Medulla oblongata (tissue), 1 donor: ENCODE results near the gene SIX6.

Experiments
- DNase-seq: peaks from one replicate; pipeline ENCODE4 v3.0.0-alpha.2; 2015; ENCODE audit errors: extremely low spot score

The SIX6 gene

DNA sequence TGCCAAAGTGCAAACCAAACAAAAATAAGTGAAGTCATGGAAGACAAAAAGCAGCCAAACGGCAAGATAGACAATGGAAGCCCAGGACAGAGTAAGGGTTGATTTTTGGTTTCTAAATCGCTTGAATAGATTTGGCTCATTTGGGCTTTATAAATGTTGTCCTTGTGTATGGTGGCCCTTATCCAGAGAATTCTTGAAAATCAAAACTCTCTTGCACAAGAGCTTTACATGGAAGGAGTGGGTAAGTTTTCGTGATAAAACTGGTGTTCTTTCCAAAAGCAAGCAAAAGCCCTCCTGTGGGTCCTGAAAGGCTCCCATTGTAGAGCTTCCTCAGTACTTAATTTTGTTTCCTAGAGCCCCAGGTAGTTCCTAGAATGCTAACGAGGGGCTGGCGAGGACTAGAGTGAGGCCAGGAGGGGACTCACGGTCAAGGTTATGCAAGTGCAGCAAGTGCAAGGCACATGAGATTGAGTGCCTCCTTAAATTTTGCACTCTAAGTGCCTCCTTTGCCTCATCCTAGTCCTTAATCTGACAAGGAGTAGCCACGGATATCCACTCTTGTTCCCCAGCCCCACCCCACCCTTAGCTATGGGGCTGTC, 4.1 kb downstream of the SIX6 start:
- DNase-seq = no peak

DNA sequence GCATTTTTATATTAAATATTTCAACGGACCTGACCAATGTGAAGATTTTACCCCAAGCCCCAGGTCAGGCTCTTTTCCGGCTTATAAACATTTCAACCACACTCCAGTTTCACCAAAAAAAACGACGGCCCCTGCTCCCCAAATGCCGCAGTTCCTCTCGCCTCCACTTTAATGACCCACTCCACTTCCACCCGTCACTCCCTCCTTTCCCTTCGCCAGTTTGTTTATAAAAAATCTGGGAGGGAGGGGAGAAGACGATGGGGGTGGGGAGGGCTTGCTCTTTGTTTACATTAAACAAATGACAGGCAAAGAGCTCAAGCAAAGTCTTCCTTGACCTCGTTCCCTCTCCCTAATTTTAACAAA, 5.4 kb downstream of the SIX6 start:
- DNase-seq = no peak

DNA sequence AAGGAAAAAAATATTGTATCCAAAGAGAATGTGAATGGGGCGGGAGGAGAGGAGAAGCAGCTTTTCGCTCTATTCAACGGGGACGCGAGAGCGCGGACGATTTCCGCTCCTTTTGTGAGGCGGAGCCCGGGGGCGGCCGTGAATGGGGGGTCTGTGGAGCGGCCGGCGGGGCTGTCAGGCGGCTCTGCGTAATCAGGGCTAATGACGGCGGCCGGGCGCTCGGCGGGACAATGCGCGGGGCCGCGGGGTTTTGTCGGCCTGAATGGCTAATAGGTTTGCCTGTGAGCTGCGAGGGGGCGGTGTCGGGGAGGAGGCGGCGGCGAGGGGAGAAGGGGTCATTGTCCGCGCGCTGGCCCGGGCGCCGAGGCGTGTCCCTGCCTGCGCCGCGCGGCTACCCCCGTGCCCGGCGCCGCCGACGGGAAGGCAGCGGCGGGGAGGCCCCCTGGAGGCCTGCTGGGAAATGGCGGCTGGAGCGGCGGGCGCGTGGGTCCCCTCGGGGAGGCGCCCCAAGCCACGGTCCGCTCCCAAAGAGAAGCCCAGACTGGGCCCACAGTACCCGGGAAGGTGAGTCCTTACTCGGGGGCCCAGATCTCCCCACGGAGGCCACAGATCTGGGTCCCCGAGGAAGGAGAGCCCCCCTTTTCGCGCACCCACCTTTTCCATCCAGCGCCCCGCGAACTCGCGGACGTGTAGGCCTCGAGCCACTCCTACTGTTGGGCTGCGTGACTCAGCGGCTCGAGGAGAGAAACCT, 6.0 kb downstream of the SIX6 start:
- DNase-seq = no peak

DNA sequence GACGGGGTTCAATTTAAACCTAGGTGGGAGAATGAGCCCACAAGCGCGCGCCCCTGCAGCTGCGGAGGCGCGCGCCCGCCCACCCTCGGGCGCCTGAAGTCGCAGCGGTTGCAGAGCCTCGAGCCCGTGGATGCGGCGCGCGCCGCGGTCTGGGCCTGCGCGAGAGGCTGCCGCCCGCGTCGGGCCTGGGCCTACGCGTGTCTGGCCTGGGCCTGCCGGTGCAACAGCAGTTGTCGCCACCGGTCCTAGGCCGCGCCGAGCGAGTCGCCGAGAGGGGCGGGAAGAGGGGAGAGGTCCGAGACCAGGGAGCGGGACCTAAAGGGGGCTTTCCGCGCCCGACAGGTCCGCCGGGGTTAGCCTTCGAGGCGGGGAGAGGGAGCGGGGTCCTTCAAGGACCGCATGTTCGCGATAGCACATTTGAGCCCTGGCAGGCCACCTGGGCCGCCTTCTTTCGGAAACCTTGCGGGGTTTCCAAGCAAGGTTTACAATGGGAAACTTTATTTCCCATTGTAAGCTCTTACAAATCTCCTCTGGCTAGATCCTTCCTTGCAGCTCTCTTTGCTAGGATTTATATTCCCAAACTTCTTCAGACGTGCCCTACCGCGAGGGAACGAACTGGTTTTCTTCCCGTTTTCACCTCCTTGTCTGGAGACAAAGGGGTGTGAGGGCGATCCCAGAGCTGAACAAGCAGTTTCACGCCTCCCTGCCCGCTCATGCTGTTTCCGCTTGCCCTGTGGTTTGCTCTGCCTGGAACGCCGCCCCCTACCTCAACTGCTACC, 6.8 kb downstream of the SIX6 start:
- DNase-seq = no peak

DNA sequence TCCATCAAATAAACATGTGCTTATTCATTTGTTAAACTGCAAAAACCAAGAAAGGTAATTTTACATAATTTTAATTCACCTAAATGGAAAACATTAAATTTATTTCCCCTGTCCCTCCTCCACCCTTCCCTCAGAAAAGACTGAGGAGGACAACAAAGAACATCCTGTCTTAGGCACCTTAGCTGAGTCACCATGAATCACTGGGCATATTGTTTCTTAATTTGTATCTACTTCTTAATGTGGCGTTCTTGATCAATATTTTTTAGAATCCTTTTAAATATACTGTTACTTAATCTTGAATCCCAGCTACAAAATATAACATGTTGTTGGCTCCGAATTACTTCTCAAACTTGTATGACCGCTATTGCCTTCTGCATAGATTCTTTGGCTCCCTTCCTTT, 23.5 kb downstream of the SIX6 start:
- no peak for DNase-seq

DNA sequence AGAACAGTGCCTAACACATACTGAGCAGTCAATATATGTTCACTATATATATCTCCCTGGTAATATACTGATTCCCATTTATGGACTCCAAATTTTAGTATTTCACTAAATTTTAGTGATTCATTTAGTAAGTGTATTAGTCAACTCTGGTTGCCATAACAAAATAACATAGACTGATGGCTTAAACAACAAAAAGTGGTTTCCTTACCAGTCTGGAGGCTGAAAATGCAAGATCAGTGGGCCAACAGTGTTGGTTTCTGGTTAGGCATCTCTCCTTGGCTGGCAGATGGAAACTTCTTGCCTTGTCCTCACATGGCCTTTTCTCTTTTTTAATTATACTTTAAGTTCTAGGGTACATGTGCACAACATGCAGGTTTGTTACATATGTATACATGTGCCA, 28.7 kb downstream of the SIX6 start:
- no peak for DNase-seq

DNA sequence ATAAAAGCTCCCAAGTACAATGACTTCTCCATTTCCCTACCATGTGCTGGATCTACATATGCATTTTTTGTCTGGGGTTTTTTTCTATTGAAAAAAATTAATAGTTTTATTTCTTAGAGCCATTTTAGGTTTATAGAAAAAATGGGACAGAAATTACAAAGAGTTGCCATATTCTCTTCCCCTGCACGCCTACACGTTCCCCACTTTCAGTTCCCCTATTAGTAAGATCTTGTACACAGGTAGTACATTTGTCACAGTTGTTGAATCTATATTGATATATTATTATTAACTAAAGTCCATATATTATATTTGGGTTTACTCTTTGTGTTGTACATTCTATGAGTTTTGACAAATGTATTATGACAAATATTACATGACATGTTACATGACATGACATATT, 35.7 kb downstream of the SIX6 start:
- no peak for DNase-seq

DNA sequence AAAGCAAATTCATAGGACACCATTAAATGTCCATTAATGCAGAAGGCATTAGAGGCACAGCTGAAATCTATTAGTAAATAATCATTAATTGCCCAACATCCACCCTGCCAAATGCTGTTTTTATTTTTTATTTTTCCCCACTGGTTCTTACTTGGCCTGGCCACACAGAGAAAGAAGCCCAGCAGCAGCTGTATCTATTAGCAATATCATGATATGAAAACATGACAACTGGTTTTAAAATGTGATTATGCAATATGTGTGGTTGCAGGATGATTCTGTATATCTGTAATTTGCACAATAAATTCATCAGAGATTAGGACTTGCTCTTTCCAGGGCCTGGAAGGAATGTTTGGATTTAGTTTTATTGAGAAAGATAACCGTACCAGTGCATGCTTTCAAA, 44.9 kb downstream of the SIX6 start:
- DNase-seq = no peak

DNA sequence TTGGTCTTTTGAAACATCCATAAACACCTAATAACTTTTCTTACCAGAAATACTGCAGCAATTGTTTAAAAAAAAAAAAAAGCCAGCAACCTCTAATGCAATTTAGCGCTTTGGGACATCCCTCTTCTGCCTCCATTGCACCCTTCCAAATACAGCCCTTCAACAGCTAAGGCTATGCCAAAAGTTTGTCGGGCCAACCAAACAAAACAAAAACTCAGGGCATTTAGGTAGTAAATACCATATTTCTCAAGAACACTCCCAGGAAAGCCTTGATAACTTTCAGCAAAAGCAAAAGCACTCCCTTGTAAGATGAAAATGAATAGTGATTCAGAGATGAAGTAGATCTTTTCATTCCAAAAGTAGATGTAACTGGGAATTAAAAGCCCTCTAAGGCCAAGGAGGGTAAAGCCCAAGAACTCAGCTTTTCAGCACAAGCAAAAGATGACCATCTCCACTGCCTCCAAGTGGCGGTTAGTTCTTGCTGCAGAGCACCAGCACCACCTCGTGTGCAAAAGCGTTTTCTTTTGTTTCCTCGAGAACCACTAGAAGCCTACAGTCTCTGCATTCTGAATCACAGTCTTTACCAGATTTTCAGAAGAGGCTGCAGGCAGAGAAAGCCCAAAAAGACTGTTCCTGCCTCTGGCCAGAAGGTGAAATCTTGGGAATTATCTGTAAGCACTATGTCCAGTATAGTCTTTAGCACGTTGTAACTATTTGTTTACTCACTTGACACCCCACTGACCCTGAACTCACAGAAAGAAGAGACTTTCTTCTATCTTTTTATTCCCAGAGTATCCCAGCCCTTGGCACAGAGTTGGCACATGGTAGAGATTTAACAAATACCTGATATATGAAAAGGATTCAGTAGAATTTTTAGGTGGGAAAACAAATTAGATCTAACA, 53.1 kb downstream of the SIX6 start:
- peak; percentile 77 for DNase-seq
